Measurements from ENCODE around the gene MTPN.

The MTPN gene

GRCh38 chr7:135884495-135885232 is 92.5 kb downstream of the MTPN start:
- ATAC-seq (no peak), DNase-seq (no peak)
- no peaks in the 10 kb centered on the region for H3K36me3 Mint-ChIP-seq (ENCODE audit: low read depth)
- H3K9me3 Mint-ChIP-seq: no peaks in the 10 kb centered on the region
- H3K4me3 Mint-ChIP-seq: no peak overlapping the region
- peaks cover 3% of the 10 kb centered on the region for H3K27me3 Mint-ChIP-seq
- no peaks in the 10 kb centered on the region for H3K4me1 Mint-ChIP-seq
- H3K27ac Mint-ChIP-seq: no peak overlapping the region

GRCh38 chr7:135879233-135879632 is 97.9 kb downstream of the MTPN start:
- ATAC-seq: no peak
- H3K27me3 Mint-ChIP-seq: peaks cover 3% of the 10 kb centered on the region
- no peak for DNase-seq
- no peaks in the 10 kb centered on the region for H3K36me3 Mint-ChIP-seq (ENCODE audit: low read depth)
- no peaks in the 10 kb centered on the region for H3K4me1 Mint-ChIP-seq
- no peak overlapping the region for H3K27ac Mint-ChIP-seq
- H3K9me3 Mint-ChIP-seq: no peaks in the 10 kb centered on the region
- no peak overlapping the region for H3K4me3 Mint-ChIP-seq

- H3K4me1 Mint-ChIP-seq: no peaks in the 10 kb centered on the region
- no peaks in the 10 kb centered on the region for H3K9me3 Mint-ChIP-seq
- no peak overlapping the region for H3K4me3 Mint-ChIP-seq
- no peak for DNase-seq
- no peak for ATAC-seq
- H3K27me3 Mint-ChIP-seq: peaks cover 3% of the 10 kb centered on the region
- H3K27ac Mint-ChIP-seq: no peak overlapping the region
- no peaks in the 10 kb centered on the region for H3K36me3 Mint-ChIP-seq (ENCODE audit: low read depth)
Measured at GRCh38 chr7:135878284-135878683, 98.9 kb downstream of the MTPN start.

- no peak for ATAC-seq
- DNase-seq: no peak
- Mint-ChIP-seq H3K4me1 (no peaks in the 10 kb centered on the region), H3K4me3 (no peak overlapping the region), H3K36me3 (ENCODE audit: low read depth) (no peaks in the 10 kb centered on the region), H3K27ac (no peak overlapping the region), H3K9me3 (no peaks in the 10 kb centered on the region), H3K27me3 (peaks cover 3% of the 10 kb centered on the region)
Measured at GRCh38 chr7:135877805-135878204, 99.4 kb downstream of the MTPN start.
